ENCODE measurements around the gene CHL1.

The CHL1 gene

DNA sequence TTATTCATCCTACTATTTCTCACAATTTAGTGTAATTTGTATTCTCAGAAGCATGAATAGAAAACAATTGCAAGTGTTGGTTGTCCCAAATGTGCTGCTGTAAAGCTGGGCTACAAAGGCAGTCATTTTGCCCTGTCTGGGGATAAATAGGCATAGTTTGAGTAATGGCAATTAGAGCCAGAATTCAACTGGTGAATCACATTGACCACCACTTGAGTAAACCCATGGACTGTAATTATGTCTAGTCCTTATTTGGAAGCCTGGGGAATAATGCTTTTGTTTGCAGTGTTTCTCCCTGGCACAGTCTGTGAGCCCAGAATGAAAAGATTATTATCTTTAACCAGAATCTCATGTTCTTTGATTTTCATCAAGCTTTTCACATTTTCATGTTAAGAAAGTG, 30.5 kb upstream of the CHL1 start:
- Histone ChIP-seq H2AK5ac (ENCODE audit: low read length) (no peak overlapping the region), H3K79me2 (ENCODE audit: control insufficient read depth, insufficient read depth, low read length, poor library complexity) (no peaks in the 10 kb centered on the region), H3K4me2 (ENCODE audit: low read length) (no peak overlapping the region), H3K79me1 (ENCODE audit: low read length) (no peaks in the 10 kb centered on the region), H3K4me1 (ENCODE audit: control insufficient read depth in 1 of 2, insufficient read depth in 2 of 2, low read length in 2 of 2) (no peaks in the 10 kb centered on the region), H2BK120ac (ENCODE audit: insufficient read depth, low read length, poor library complexity) (no peak overlapping the region), H2AFZ (ENCODE audit: insufficient read depth, low read length, poor library complexity) (no peak overlapping the region), H4K8ac (ENCODE audit: low read depth, low read length) (no peak overlapping the region), H4K91ac (ENCODE audit: low read depth, low read length) (no peak overlapping the region), H3K23ac (ENCODE audit: low read length) (no peak overlapping the region), H3K9ac (ENCODE audit: low read length) (no peak overlapping the region), H3K9me3 (ENCODE audit: insufficient read depth, low read depth, low read length) (no peaks in the 10 kb centered on the region), H3K27ac (ENCODE audit: low read depth, low read length) (no peak overlapping the region), H3K4ac (ENCODE audit: low read depth, low read length) (no peak overlapping the region), H2BK12ac (ENCODE audit: low read length) (no peak overlapping the region), H3K18ac (ENCODE audit: low read length) (no peak overlapping the region), H2BK5ac (ENCODE audit: low read depth, low read length, poor library complexity) (no peak overlapping the region), H3K4me3 (ENCODE audit: low read depth, low read length) (no peak overlapping the region), H3K36me3 (ENCODE audit: control insufficient read depth in 1 of 2, insufficient read depth in 2 of 2, low read length in 2 of 2) (no peaks in the 10 kb centered on the region), H3K27me3 (ENCODE audit: insufficient read depth, low read length) (no peaks in the 10 kb centered on the region), H4K12ac (ENCODE audit: low read depth, low read length) (no peak overlapping the region), H3K14ac (ENCODE audit: low read length) (no peak overlapping the region)
- DNase-seq = no peak

DNA sequence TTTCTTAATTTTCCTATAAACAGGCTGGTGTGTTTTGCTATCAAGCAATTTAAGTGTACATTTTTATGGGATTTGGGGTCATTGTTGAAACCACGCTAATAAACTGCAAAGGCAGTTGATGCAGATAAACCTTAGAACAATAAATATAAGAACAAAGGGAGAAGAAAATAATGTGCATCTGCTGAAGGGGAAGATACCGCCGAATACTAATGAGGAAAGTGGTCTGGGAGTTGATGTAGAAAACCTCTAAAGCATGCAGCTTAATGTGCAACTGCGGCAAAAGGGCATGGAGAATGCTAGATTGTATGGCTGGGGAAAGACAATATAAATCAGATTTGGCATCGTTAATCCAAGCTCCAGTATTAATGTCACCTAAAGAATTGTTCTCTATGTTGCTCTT, 29.8 kb upstream of the CHL1 start:
- Histone ChIP-seq H3K9me3 (ENCODE audit: insufficient read depth, low read depth, low read length) (no peaks in the 10 kb centered on the region), H2BK5ac (ENCODE audit: low read depth, low read length, poor library complexity) (no peak overlapping the region), H3K36me3 (ENCODE audit: control insufficient read depth in 1 of 2, insufficient read depth in 2 of 2, low read length in 2 of 2) (no peaks in the 10 kb centered on the region), H3K4ac (ENCODE audit: low read depth, low read length) (no peak overlapping the region), H3K4me1 (ENCODE audit: control insufficient read depth in 1 of 2, insufficient read depth in 2 of 2, low read length in 2 of 2) (no peaks in the 10 kb centered on the region), H3K79me1 (ENCODE audit: low read length) (no peaks in the 10 kb centered on the region), H3K4me2 (ENCODE audit: low read length) (no peak overlapping the region), H4K12ac (ENCODE audit: low read depth, low read length) (no peak overlapping the region), H3K4me3 (ENCODE audit: low read depth, low read length) (no peak overlapping the region), H3K23ac (ENCODE audit: low read length) (no peak overlapping the region), H3K27ac (ENCODE audit: low read depth, low read length) (no peak overlapping the region), H3K14ac (ENCODE audit: low read length) (no peak overlapping the region), H2AK5ac (ENCODE audit: low read length) (no peak overlapping the region), H3K18ac (ENCODE audit: low read length) (no peak overlapping the region), H4K91ac (ENCODE audit: low read depth, low read length) (no peak overlapping the region), H3K79me2 (ENCODE audit: control insufficient read depth, insufficient read depth, low read length, poor library complexity) (no peaks in the 10 kb centered on the region), H2BK120ac (ENCODE audit: insufficient read depth, low read length, poor library complexity) (no peak overlapping the region), H3K27me3 (ENCODE audit: insufficient read depth, low read length) (no peaks in the 10 kb centered on the region), H4K8ac (ENCODE audit: low read depth, low read length) (no peak overlapping the region), H2BK12ac (ENCODE audit: low read length) (no peak overlapping the region), H3K9ac (ENCODE audit: low read length) (no peak overlapping the region), H2AFZ (ENCODE audit: insufficient read depth, low read length, poor library complexity) (no peak overlapping the region)
- no peak for DNase-seq
- WGBS (ENCODE audit: extremely low coverage, insufficient coverage, insufficient read length) = no CpG with 5 or more reads among the region's 5 CpGs

DNA sequence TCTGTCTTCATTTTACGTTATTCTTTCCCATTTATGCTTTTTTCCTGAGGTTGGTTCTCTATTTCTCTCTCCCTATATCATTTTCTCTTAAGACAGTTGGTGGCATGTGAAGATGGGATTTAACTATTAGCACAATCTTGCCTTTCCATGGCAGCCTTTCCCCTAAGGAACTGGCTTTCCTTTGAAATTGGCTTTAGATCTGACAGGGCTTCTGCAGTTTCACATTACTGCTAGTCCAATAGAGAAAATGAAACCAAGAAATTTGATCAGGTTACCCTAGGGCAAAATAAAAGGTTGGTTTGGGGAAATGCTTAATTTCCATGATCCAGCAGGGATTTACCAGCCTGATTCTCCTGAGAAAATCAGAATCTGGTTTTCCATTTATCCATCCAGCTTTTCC, 22.7 kb upstream of the CHL1 start:
- Histone ChIP-seq H3K4me3 (ENCODE audit: low read depth, low read length) (no peak overlapping the region), H3K27ac (ENCODE audit: low read depth, low read length) (no peak overlapping the region), H2BK12ac (ENCODE audit: low read length) (no peak overlapping the region), H3K14ac (ENCODE audit: low read length) (no peak overlapping the region), H2AFZ (ENCODE audit: insufficient read depth, low read length, poor library complexity) (no peak overlapping the region), H3K36me3 (ENCODE audit: control insufficient read depth in 1 of 2, insufficient read depth in 2 of 2, low read length in 2 of 2) (no peaks in the 10 kb centered on the region), H2BK120ac (ENCODE audit: insufficient read depth, low read length, poor library complexity) (no peak overlapping the region), H2AK5ac (ENCODE audit: low read length) (no peak overlapping the region), H3K9me3 (ENCODE audit: insufficient read depth, low read depth, low read length) (no peaks in the 10 kb centered on the region), H3K4me2 (ENCODE audit: low read length) (no peak overlapping the region), H3K27me3 (ENCODE audit: insufficient read depth, low read length) (no peaks in the 10 kb centered on the region), H3K4ac (ENCODE audit: low read depth, low read length) (no peak overlapping the region), H3K9ac (ENCODE audit: low read length) (no peak overlapping the region), H4K91ac (ENCODE audit: low read depth, low read length) (no peak overlapping the region), H3K23ac (ENCODE audit: low read length) (no peak overlapping the region), H3K79me1 (ENCODE audit: low read length) (no peaks in the 10 kb centered on the region), H3K18ac (ENCODE audit: low read length) (no peak overlapping the region), H2BK5ac (ENCODE audit: low read depth, low read length, poor library complexity) (no peak overlapping the region), H4K8ac (ENCODE audit: low read depth, low read length) (no peak overlapping the region), H4K12ac (ENCODE audit: low read depth, low read length) (no peak overlapping the region), H3K79me2 (ENCODE audit: control insufficient read depth, insufficient read depth, low read length, poor library complexity) (no peaks in the 10 kb centered on the region), H3K4me1 (ENCODE audit: control insufficient read depth in 1 of 2, insufficient read depth in 2 of 2, low read length in 2 of 2) (no peaks in the 10 kb centered on the region)
- DNase-seq = no peak
- no CpG with 5 or more reads among the region's 1 CpG for WGBS (ENCODE audit: extremely low coverage, insufficient coverage, insufficient read length)

DNA sequence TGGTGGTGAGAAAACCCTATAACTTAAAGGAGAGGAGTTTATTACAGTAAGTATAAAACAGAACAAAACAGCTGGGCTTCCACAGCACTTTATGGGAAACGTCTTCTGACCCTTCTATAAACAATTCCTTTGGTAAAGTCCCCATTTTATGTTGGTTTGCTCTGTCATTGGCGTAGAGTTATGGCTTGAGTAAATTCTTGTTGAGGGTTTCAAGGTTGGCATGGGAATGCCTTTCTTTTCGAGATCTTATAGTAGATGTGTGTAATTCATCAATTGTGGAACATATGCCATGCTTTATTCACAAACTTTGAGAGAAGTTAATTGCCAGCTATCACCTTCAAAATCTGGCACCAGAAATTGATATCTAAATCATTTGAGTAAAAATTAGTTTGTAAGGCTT, 11.6 kb upstream of the CHL1 start:
- WGBS (ENCODE audit: extremely low coverage, insufficient coverage, insufficient read length) = no CpG with 5 or more reads among the region's 3 CpGs

More for the DNA sequence above, 11.6 kb upstream of the CHL1 start:
- Histone ChIP-seq H3K14ac (ENCODE audit: low read length) (no peak overlapping the region), H2AFZ (ENCODE audit: insufficient read depth, low read length, poor library complexity) (no peak overlapping the region), H3K9ac (ENCODE audit: low read length) (no peak overlapping the region), H3K4me1 (ENCODE audit: control insufficient read depth in 1 of 2, insufficient read depth in 2 of 2, low read length in 2 of 2) (no peaks in the 10 kb centered on the region), H3K27ac (ENCODE audit: low read depth, low read length) (no peak overlapping the region), H3K4ac (ENCODE audit: low read depth, low read length) (no peak overlapping the region), H3K27me3 (ENCODE audit: insufficient read depth, low read length) (no peaks in the 10 kb centered on the region), H2AK5ac (ENCODE audit: low read length) (no peak overlapping the region), H4K12ac (ENCODE audit: low read depth, low read length) (no peak overlapping the region), H3K79me2 (ENCODE audit: control insufficient read depth, insufficient read depth, low read length, poor library complexity) (no peaks in the 10 kb centered on the region), H2BK120ac (ENCODE audit: insufficient read depth, low read length, poor library complexity) (no peak overlapping the region), H3K9me3 (ENCODE audit: insufficient read depth, low read depth, low read length) (no peaks in the 10 kb centered on the region), H3K36me3 (ENCODE audit: control insufficient read depth in 1 of 2, insufficient read depth in 2 of 2, low read length in 2 of 2) (no peaks in the 10 kb centered on the region), H2BK12ac (ENCODE audit: low read length) (no peak overlapping the region), H4K91ac (ENCODE audit: low read depth, low read length) (no peak overlapping the region), H3K4me3 (ENCODE audit: low read depth, low read length) (no peak overlapping the region), H4K8ac (ENCODE audit: low read depth, low read length) (no peak overlapping the region), H3K18ac (ENCODE audit: low read length) (no peak overlapping the region), H3K79me1 (ENCODE audit: low read length) (no peaks in the 10 kb centered on the region), H3K4me2 (ENCODE audit: low read length) (no peak overlapping the region), H3K23ac (ENCODE audit: low read length) (no peak overlapping the region), H2BK5ac (ENCODE audit: low read depth, low read length, poor library complexity) (no peak overlapping the region)
- no peak for DNase-seq

Measured in trophoblast cell (in vitro differentiated cells and primary cell).